Head of caudate nucleus (tissue), 42 donors: Measurements from ENCODE around the gene PRELID2.
"Not testable (repeated sequence)": the region's sequence is repeated elsewhere in the genome, so short reads cannot be mapped to it uniquely, and the experiment has no call there.

Source experiments
- DNase-seq, 42 donors: peaks; one replicate each; pipeline versions ENCODE4 v3.0.0 to v3.0.0-alpha.2; 2020 to 2021; ENCODE audit warnings: mixed read lengths in 7 of 42
- intact Hi-C: fragments of 100-400 bp; cut with DNase I; formaldehyde crosslinking; loops from one replicate; pipeline ENCODE4 v1.15.0; 2022

The PRELID2 gene

DNA sequence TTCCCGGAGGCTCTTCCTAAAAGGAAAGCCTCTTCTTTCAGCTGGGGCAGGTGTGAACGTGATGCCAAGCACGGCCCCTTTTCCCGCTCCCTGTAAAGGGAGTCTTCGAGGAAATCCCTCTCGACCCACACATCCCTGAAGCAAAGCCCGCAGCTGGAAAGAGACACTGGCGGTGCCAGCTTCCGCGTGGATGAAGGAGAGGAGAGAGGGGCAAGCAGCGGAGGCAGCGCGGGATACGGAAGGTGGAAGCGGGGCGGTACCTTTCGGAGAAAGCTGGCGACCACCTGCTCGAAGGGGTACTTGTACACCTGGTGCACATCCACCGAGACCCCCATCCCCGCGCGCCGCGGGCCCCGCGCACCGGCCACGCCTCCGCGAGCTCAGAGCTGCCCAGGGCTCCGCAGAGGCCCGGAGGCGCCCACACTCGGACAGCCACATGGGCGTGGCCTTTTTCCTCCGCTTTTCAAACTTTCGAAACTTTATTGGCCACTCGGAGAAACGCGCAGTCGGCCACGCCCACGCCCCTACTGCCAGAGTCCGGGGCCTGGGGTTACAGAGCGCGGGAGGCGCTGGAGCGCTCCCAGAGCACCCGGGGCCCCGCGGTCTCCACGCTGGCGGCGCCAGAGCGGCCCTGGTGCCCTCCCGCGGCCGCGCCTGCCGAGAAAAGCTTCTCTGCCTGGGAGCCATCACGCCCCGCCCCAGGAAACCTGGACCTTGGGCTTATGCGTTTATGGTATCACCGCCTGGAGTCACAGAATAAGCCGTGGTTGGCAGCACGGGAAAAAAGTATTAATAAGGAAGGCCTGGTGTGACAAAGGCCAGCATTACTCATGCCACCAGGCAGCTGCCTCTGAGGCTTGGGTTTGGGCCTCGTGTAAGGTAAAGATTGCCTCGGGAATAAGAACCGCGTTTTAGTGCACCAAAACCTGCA lies at the start of gene PRELID2:
Gene PRELID2 (minus strand): TSS at position 426 of the 931 bp plus-strand sequence. CDS start 91 bp downstream, at position 335.
- intact Hi-C loops = no loop called here

DNA sequence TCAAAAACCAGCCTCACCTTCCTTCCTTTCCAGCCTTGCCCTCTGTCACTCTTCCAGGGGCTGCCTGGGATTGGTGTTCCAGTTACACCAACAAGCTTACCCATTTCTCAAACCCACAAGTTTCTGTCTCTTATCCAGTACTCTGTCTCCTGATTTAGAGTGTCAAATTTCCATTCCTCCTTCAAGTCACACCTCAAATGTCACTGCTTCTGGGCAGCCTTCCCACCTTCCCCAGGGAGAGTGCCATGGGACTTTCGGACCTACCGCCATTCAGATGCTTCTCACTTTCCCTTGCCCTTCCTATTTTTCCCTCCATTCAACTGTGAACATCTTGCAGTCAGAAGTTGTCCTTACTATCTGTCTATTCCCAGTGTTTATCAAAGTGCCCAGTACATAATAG lies 39.6 kb upstream of the PRELID2 start:
- intact Hi-C loops = no loop called here
- no peak for DNase-seq

More for the DNA sequence above, at the start of gene PRELID2:
- DNase-seq = peak; percentile 42 to 86 (median 73)

DNA sequence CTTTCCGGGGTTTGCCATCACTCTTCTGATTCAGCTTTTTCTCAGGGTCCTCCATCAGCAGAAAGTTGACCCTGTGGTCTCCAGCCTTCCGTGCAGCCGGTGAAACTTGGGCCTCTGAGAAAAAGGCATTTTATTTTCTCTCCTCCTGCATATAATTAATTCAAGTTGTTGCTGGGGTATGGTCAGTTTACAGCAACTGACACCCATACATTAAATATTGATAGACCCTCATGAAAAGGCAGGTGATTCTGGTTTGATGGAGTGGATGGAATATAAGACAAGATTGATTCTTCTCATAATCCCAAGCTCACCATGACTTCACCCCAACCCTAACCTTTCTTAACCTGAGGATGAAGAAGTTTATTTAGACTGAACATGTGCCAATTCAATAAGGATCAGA lies 37.8 kb upstream of the PRELID2 start, which contains the start of gene GRXCR2:
Gene GRXCR2 (minus strand): TSS at position 101 of the 400 bp plus-strand sequence. CDS start 46 bp downstream, at position 55.
- DNase-seq = no peak

GRCh38 chr5:145872486-145872885 lies 37.3 kb upstream of the PRELID2 start:
- DNase-seq = no peak
- intact Hi-C loops = no loop called here

More for the DNA sequence above, 37.8 kb upstream of the PRELID2 start, which contains the start of gene GRXCR2:
- intact Hi-C loops = no loop called here

GRCh38 chr5:145869753-145870152 lies 34.6 kb upstream of the PRELID2 start:
- no peak for DNase-seq
- intact Hi-C loops = no loop called here

DNA sequence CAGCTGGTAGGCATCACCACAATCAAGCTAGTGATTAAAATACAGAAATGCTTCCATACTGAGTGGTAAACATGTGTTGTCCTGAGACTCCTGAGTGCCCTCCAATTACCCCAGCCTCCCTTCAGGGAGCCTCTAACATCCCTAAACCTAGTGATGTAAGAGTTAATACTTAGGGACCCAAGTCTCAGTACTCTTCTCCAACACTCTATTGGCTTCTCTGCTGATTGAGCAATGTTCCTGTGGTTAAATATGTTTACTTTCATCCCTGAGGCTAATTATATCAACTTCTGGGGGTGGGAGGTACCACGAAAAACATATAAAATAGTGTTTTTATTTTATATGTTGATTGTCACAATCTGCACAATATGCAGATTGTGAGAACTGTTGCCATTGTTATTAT lies 32.7 kb upstream of the PRELID2 start:
- intact Hi-C loops = no loop called here
- no peak for DNase-seq

GRCh38 chr5:145864432-145864831 lies 29.3 kb upstream of the PRELID2 start:
- DNase-seq, intact Hi-C loops: not testable (repeated sequence)

DNA sequence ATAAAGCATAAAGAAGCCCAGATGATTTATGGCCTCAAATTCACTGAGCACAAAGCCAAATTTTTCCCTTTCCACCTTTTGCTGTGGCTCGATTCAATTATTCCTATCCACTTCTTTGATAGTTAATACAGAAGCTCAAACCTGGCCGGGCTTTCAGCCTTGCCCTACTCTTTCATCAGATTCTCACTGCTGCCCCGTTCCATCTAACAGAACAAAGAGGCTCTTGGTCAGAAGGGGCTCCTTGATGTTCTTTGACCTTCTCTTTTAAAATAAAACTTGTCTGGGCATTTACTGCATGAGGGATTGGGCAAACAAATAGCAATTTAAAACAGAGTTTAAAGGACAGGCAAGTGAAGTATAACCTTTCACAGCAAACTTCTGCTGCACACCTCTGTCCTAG lies 27.9 kb upstream of the PRELID2 start:
- intact Hi-C loops = no loop called here
- no peak for DNase-seq

DNA sequence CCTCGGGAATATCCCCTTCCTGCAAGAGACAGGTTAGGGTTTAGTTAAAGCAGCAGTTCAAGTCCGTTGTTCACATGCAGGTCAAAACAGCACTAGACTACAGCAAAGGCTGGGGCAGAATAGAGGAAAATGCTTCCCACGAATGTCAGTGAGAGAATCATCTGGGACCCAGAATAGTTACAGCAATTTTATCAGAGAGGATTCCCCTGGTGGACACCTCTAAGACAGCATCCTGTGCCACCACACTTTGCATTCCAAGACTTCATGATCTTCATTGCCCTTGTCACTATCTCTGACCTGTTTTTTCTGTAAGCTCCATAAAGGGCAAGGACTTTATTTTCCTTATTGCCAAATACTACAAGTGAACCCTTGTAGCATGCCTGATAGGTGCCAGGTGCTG lies 24.8 kb upstream of the PRELID2 start:
- no peak for DNase-seq
- intact Hi-C loops = no loop called here

DNA sequence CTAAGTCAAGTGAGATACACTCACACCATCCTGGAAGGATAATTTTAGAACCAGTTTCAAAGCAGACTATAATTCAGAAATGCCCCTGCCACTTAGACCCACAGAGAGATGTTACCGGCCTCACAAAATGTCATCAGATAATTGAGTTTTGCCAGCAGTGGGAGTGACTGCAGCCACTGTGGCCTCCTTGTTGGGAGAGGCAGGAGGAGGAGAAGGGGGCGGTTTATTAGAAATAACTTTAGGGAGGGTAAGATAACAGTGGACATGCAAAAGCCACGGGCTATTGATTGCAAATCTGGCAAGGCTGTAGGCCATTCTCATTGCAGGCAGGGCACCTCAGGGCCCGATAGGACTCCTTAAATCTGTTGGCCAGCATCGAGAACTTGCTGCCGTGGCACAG lies 24.3 kb upstream of the PRELID2 start:
- no peak for DNase-seq
- intact Hi-C loops = no loop called here

GRCh38 chr5:145858959-145859358 lies 23.8 kb upstream of the PRELID2 start:
- no peak for DNase-seq
- intact Hi-C loops = no loop called here

DNA sequence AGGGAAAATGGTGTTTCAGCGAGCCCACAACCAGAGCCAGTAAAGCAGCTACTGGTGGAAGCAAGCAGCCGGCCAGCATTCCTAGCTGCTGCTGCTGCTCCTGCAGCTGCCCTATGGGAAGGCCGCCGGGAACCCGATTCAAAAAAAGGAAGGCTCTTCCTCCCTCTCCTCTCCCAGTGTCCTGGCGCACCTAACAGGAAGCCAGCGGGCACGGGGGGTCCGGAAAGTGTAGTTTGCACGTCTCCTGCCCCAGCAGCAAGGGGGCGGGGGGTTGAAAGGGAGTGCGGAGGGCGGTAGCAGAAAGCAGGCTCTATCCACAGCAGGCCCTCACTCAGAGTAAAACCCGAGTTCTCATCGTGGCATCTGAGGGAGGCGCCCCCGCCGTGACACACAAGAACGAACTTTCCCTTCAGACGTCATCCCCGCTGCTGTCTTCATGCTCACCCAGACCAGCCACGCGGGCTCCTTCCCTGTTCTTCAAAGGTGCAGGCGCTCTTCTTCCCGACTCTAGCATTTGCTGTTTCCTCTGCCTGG lies 21.2 kb upstream of the PRELID2 start:
- peak in 39 of 42 donors; percentile 3 to 72 (median 31) for DNase-seq
- intact Hi-C loops = no loop called here

GRCh38 chr5:145855763-145856267 lies 20.7 kb upstream of the PRELID2 start:
- intact Hi-C loops = no loop called here
- DNase-seq = no peak

DNA sequence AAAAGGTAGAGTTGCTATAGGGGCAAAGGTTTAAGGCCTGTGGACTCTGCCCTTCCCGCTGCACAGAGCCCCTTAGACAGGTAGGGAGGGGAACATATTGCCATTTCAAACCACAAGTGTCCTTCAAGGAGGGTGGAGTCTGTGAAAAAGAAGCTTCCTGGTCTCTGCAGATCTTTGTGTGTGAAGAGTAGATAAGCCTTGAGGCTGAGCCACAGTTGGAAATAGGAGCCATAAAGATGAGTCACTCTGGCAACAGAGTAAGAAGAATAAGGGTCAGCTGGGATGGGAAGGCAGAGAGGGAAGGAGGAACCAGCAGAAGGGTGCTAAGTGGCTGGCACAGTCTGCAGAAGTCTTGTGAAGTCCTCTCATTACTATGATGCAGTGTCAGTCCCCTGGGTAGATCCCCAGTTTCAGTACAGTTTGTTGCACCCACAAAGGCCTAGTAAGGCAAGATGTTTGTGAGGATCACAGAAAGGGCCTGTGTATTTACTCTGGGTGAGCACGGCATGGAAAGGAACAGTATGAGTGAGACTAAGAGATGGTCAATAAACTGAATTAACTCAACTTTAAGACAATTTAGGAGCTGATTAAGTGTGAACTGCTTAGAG lies 19.6 kb upstream of the PRELID2 start:
- no peak for DNase-seq
- intact Hi-C loops = no loop called here

- DNase-seq = no peak
- intact Hi-C loops = no loop called here
Observed at GRCh38 chr5:145853781-145854376, 18.7 kb upstream of the PRELID2 start.

- DNase-seq = no peak
- intact Hi-C loops = no loop called here
Observed at GRCh38 chr5:145852990-145853389, 17.8 kb upstream of the PRELID2 start.

GRCh38 chr5:145848854-145849253 lies 13.7 kb upstream of the PRELID2 start:
- no peak for DNase-seq
- intact Hi-C loops = no loop called here

GRCh38 chr5:145847499-145848497 lies 12.7 kb upstream of the PRELID2 start:
- intact Hi-C loops = no loop called here
- DNase-seq = no peak
